Muscle of leg (tissue), 11 donors: ENCODE results near the gene KCNK1. TPM values are rescaled to one million over a fixed set of nuclear protein-coding genes. Genes with fewer than 3 reads are reported as not detected.

ENCODE experiments used
- DNase-seq: peaks from one replicate; pipeline ENCODE4 v3.0.0; 2013
- H3K27ac ChIP-seq: one replicate; pipeline ENCODE4 v1.5.1; 2013; ENCODE audit warnings: mild to moderate bottlenecking, low read length, control low read depth
- H3K27me3 ChIP-seq: one replicate; pipeline ENCODE4 v1.6.1; 2013; ENCODE audit warnings: low read length; ENCODE audit not compliant: control insufficient read depth, insufficient read depth
- H3K36me3 ChIP-seq: one replicate; pipeline ENCODE4 v1.6.1; 2013; ENCODE audit warnings: low read length; ENCODE audit not compliant: control insufficient read depth, insufficient read depth
- H3K4me1 ChIP-seq: one replicate; pipeline ENCODE4 v1.6.1; 2013; ENCODE audit warnings: low read length; ENCODE audit not compliant: control insufficient read depth, insufficient read depth
- H3K4me3 ChIP-seq: one replicate; pipeline ENCODE4 v1.5.1; 2013; ENCODE audit warnings: low read length, control low read depth
- H3K9me3 ChIP-seq: replicated peaks from 2 replicates; pipeline ENCODE4 v1.6.1; 2013; ENCODE audit warnings: low read depth, low read length; ENCODE audit not compliant: control insufficient read depth
- WGBS: methylation state at CpG from one replicate; pipeline ENCODE4 v1.1.5; 2013; ENCODE audit warnings: missing lambda C conversion rate; ENCODE audit not compliant: insufficient coverage; 5-methylcytosine and 5-hydroxymethylcytosine counted together
- polyA plus RNA-seq, 8 donors: library from polyadenylated mRNA; unstranded; fragments of 120-200 nt; gene quantifications; one replicate each; pipeline versions ENCODE4 v1.2.1 to v1.2.3, GENCODE V29; 2013; ENCODE audit warnings: inconsistent platforms in 1 of 8, low replicate concordance in 1 of 8; ENCODE audit not compliant: insufficient read length in 8 of 8, insufficient read depth in 1 of 8
- total RNA-seq: library from RNA; stranded (reverse); fragments of 120-200 nt; gene quantifications from one replicate; pipeline ENCODE4 v1.2.4, GENCODE V29; 2013

KCNK1 gene
- total and polyA plus RNA-seq, 9 donors, result 0.97 to 4.2 (median 1.9) TPM

DNA sequence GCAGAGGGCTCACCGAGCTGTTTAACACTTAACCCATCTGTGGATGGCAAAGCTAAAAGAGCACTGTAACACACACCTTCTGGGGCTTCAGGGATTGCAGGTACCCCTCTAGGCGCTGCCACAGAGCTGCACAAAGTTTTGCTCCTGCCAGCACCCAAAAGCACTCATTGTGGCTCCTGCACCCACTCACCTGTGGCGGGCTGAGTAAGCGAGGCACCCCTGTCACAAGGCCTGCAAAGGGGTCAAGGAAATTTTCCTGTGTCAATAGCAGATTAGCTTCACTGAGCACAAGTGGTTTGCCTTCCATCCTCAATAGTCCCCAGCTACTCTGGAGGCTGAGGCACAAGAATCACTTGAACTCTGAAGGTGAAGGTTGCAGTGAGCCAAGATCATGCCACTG, 29.5 kb upstream of the KCNK1 start:
- DNase-seq, result no peak
- no peak overlapping the region for H3K27ac ChIP-seq
- no peaks in the 10 kb centered on the region for H3K9me3 ChIP-seq
- H3K27me3 ChIP-seq, result peaks cover 7% of the 10 kb centered on the region
- WGBS, result 81% methylated on average over 4 of the region's 4 CpGs
- no peak overlapping the region for H3K4me3 ChIP-seq
- H3K36me3 ChIP-seq, result no peaks in the 10 kb centered on the region
- no peaks in the 10 kb centered on the region for H3K4me1 ChIP-seq

DNA sequence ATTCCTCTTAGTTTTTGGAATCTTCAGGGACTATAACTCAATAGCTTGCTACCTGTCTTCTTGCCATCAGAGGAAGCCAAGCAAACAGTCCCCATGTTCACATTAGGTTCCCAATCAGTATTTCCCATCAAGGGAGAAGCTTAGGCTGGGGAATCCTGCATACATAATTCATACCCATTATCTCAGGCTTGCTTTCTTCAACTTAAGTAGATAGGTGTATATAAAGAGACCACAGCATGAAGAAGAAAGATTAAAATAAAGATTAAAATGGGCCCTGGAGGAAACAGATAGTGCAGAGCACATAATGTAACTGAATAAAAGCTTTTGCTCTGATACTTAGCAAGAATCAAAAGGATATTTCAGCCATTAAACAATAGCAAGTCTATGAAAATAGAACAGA, 29.0 kb upstream of the KCNK1 start:
- DNase-seq, result no peak
- no peak overlapping the region for H3K27ac ChIP-seq
- H3K4me1 ChIP-seq, result no peaks in the 10 kb centered on the region
- peaks cover 7% of the 10 kb centered on the region for H3K27me3 ChIP-seq
- H3K4me3 ChIP-seq, result no peak overlapping the region
- no peaks in the 10 kb centered on the region for H3K36me3 ChIP-seq
- H3K9me3 ChIP-seq, result no peaks in the 10 kb centered on the region

DNA sequence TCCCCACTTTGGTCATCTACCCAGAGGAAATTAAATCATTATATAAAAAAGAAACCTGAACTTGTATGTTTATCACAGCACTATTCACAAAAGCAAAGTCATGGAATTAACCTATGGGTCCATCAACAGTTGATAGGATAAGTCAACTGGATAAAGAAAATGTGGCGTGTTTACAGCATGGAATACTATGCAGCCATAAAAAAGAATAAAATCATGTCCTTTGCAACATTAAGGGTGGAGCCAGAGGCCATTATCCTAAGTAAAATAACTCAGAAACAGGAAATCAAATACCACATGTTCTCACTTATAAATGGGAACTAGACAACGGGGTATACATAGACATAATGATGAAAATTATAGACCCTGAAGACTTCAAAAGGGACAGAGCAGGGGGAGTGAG, 27.6 kb upstream of the KCNK1 start:
- no CpG with 5 or more reads among the region's 2 CpGs for WGBS
- Histone ChIP-seq H3K4me3 (no peak overlapping the region), H3K27ac (no peak overlapping the region), H3K4me1 (no peaks in the 10 kb centered on the region), H3K36me3 (no peaks in the 10 kb centered on the region), H3K9me3 (no peaks in the 10 kb centered on the region), H3K27me3 (peaks cover 7% of the 10 kb centered on the region)
- no peak for DNase-seq

DNA sequence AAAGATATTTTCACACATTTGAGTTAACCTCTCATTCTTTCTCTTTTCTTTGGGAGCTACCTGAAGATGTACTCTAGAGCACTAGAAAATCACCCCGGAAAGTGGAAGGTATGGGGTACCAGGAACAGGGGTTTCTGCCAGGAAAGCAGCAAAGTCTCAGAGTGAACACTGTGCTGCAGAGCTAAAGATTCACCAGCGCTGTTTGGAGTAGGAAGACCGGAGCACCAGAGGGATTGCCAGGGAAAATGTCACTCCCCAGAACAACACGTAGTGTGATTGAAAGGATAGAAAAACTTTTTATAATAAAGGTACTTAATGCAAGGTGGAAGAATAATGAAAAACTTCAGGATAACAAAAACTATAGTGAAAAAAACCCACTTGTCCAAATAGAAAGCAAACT, 26.7 kb upstream of the KCNK1 start:
- H3K4me1 ChIP-seq, result no peaks in the 10 kb centered on the region
- WGBS, result no CpG with 5 or more reads among the region's 4 CpGs
- no peak for DNase-seq
- H3K27me3 ChIP-seq, result peaks cover 7% of the 10 kb centered on the region
- no peaks in the 10 kb centered on the region for H3K36me3 ChIP-seq
- H3K27ac ChIP-seq, result no peak overlapping the region
- no peak overlapping the region for H3K4me3 ChIP-seq
- H3K9me3 ChIP-seq, result no peaks in the 10 kb centered on the region

DNA sequence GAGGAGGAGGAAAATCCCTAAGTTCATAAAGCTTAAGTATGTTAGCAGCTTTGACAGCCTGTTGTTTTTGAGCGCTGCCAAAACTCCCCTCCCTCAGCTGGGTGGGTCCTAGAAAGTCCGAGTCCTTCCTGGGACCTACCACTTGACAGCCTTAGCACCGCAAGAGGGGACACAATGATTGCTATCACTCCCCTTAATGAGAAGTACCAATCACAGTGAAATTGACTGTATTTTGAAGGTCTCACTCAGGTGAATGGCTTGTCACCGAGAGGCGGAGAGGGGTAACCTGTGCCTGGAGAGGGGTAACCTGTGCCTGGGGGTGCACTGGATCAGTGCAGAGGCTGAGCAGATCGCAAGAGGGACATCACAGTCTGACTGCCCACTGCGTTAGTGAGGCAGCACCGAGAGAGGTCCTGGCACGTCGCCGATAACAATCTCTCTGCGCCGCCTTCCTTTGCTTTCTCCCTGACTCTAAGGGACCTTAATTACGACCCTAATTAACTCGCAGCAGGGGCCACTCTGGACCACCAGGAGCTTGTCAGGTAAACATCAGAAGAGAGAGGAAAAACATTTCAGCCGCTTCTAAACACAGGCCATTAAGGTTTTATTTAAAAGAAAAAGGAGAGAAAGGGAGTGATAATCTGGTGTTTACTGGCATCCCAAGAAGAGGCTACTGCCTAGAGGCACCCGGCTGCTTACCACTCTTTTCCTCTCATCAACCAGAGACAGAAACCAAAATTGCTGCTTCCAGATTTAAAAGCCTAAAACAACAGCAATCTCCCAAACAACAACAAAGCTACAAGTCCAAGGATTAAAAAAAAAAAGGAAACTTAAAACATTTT, 25.7 kb upstream of the KCNK1 start:
- Histone ChIP-seq H3K9me3 (no peaks in the 10 kb centered on the region), H3K27ac (no peak overlapping the region), H3K4me3 (no peak overlapping the region), H3K36me3 (no peaks in the 10 kb centered on the region), H3K4me1 (no peaks in the 10 kb centered on the region), H3K27me3 (peaks cover 7% of the 10 kb centered on the region)
- DNase-seq, result no peak
- WGBS, result 9% methylated on average over 8 of the region's 17 CpGs

DNA sequence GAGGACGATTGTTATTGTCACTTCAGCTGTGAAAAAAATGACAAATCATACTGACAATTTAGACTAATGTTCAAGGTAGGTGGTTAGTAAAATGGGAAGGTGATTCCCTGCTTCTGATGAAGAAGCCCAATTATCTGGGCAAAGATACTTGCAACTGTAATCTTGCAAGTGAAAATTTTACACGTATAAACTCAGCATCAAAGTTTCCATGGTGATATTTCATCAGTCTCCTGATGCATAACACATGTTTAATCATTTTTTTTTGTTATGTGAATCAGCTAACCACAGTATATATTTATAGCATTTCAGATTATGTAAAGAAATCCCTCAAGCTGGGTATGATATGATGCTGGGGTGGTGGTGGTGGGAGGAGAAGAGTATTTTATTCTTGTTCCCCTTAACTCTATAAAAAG, 16.4 kb upstream of the KCNK1 start:
- H3K36me3 ChIP-seq, result no peaks in the 10 kb centered on the region
- H3K4me3 ChIP-seq, result no peak overlapping the region
- H3K9me3 ChIP-seq, result no peaks in the 10 kb centered on the region
- DNase-seq, result peak; percentile 47
- no CpG with 5 or more reads among the region's 2 CpGs for WGBS
- H3K4me1 ChIP-seq, result no peaks in the 10 kb centered on the region
- H3K27me3 ChIP-seq, result no peaks in the 10 kb centered on the region
- H3K27ac ChIP-seq, result no peak overlapping the region

DNA sequence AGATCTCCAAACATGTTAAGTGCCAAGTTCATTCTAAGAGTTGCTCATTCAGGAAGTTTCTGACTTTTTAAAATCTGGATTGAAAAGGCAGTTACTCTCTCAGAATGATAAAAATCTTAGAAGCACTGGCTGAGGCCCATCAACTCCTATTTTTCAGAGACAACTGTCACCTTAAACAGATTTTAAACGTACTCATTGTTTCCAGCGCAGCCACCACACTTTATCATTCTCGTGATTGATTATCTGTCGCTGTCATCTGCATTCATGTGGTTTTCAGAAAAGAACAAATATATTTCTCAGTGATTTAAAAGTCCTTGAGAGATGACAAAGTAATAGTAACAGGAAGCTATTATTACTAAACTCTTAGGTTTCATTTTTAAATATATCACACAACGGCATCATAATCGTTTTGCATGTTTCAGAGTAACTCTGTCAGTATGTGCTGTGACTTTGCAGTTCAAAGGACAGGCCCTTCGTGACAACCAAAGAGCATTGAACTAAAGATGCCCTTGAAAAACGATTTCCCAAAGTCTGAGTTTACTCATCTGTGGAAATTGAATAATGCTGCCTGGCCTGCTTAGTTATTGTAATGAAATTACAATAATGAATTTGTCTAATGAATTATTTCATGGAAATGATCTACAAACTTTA, 14.9 kb upstream of the KCNK1 start:
- H3K4me1 ChIP-seq, result no peaks in the 10 kb centered on the region
- H3K27ac ChIP-seq, result no peak overlapping the region
- peak; percentile 25 for DNase-seq
- no peak overlapping the region for H3K4me3 ChIP-seq
- no peaks in the 10 kb centered on the region for H3K9me3 ChIP-seq
- no peaks in the 10 kb centered on the region for H3K36me3 ChIP-seq
- no peaks in the 10 kb centered on the region for H3K27me3 ChIP-seq
- WGBS, result 69% methylated on average over 4 of the region's 8 CpGs

DNA sequence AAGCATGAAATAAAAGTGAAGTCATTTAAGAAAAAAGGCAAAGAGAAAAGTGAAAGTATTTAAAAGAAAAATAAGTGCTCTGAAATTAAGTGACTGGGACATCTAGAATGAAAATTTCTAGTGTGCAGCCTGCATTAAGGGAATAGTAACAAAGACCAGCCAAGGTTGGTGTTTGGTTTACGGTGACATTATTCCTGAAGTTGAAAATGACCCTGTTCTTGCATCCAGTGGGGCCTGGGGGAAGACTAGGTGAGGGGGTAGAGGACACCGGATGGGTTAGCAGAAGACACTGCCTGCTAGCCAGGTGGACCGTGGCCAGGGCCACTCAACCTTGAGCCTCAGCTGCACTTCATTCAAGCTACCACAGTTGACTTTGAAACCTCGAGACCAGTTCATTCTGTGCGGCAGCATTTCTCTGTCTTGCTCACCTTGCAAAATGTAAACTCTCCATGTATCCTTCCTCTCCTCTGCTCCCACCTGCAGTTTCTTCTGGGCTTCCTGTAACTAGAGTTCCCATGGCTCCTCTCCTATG, 14.3 kb upstream of the KCNK1 start:
- H3K27me3 ChIP-seq, result no peaks in the 10 kb centered on the region
- no peak for DNase-seq
- WGBS, result 68% methylated on average over 4 of the region's 5 CpGs
- H3K4me1 ChIP-seq, result no peaks in the 10 kb centered on the region
- H3K36me3 ChIP-seq, result no peaks in the 10 kb centered on the region
- H3K4me3 ChIP-seq, result no peak overlapping the region
- peaks cover 3% of the 10 kb centered on the region for H3K9me3 ChIP-seq
- H3K27ac ChIP-seq, result no peak overlapping the region

DNA sequence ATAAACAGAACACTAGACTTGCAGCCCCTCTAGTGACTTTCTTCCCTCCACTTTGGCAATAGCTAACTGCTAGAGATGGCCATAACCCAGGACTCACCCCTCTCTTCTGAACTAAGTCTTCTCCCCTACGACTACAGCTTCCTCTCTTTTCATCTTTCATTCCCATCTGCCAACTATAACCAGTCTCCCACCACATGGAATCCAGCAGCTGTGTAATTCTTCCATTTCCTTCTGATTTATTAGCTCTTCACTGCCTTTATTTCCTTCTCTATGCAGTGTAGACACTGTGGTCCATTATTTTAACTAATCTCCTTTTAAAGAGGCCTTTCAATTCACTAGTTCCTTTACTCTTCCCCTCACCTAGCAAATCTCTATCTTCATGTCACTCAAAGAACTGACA, 13.4 kb upstream of the KCNK1 start:
- no peak for DNase-seq
- no peaks in the 10 kb centered on the region for H3K36me3 ChIP-seq
- no peak overlapping the region for H3K27ac ChIP-seq
- no peaks in the 10 kb centered on the region for H3K4me1 ChIP-seq
- H3K4me3 ChIP-seq, result no peak overlapping the region
- H3K27me3 ChIP-seq, result no peaks in the 10 kb centered on the region
- WGBS, result 10% methylated on average over 1 of the region's 1 CpG
- H3K9me3 ChIP-seq, result peaks cover 3% of the 10 kb centered on the region

DNA sequence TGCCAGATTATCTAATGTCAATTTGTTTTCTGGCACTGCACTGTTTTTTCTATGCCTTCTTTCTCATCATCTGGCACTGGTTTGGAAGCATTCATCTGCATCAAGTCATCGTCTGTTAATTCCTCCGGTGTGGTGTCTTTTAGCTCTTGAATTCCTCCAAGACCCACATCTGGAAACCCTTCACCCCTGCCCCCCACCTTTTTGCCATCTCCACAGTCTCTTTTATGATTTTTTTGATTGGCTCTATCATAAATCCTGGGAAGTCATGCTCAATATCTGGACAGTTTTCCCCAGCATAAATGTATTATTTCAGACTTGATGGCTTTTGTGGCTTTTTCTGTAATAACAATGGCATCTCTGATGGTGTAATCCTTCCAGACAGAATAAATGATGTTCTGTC, 10.4 kb upstream of the KCNK1 start:
- Histone ChIP-seq H3K36me3 (no peaks in the 10 kb centered on the region), H3K27ac (no peak overlapping the region), H3K4me3 (no peak overlapping the region), H3K27me3 (no peaks in the 10 kb centered on the region), H3K9me3 (peaks cover 3% of the 10 kb centered on the region), H3K4me1 (no peaks in the 10 kb centered on the region)
- 31% methylated on average over 2 of the region's 2 CpGs for WGBS
- no peak for DNase-seq
